GM08714 (cell line): ENCODE data around the gene TAF11L14.
"Not testable (repeated sequence)": the region's sequence is repeated elsewhere in the genome, so short reads cannot be mapped to it uniquely, and the experiment has no call there.

Experiments
- H3K4me3 ChIP-seq: fragments of 200-500 bp; sonication (Bioruptor generic); 2 replicates; pipeline ENCODE4 v1.5.1; 2014; ENCODE audit warnings: mild to moderate bottlenecking, low read length, inconsistent platforms
- ZNF274 ChIP-seq: IDR thresholded peaks from 2 replicates; pipeline ENCODE4 v1.6.1; 2012; ENCODE audit warnings: mild to moderate bottlenecking, low read depth, low read length

The TAF11L14 gene

GRCh38 chr5:17634160-17634559 lies at the start of gene TAF11L14:
TAF11L14 (plus strand) TSS chr5:17634460.
- no peak for TF ChIP-seq ZNF274
- H3K4me3 ChIP-seq: no peak within 1 kb of the TSS

- not testable (repeated sequence) for H3K4me3 ChIP-seq
Observed at GRCh38 chr5:17585658-17586057, 48.6 kb upstream of the TAF11L14 start, which contains the start of gene TAF11L7. TAF11L7 (minus strand) TSS chr5:17585758.

DNA sequence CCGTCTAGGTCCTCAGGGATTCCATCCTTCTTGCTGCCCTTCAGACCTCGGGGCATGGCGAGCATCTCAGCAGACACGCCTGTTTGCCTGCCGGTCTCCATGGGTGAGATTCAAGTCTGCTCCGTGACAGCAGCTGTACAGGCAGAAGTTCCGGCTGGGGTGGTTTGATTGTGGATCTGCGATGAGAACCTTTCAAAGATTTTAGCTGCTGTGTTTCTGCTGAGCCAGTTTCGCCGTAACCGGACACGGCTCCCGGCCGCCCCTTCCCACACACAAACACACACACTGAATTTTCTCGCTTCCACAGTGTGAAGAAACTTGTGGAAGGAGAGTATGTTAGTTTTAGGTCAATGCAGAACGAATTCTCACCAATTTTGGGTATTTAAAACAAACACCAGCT lies 43.4 kb upstream of the TAF11L14 start, which contains the start of gene TAF11L8:
TAF11L8 (minus strand) TSS at position 101 of the 400 bp plus-strand sequence.
- H3K4me3 ChIP-seq: not testable (repeated sequence)

- H3K4me3 ChIP-seq: not testable (repeated sequence)
Observed at GRCh38 chr5:17594255-17594654, 40.0 kb upstream of the TAF11L14 start, which contains the start of gene TAF11L9. TAF11L9 (minus strand) TSS chr5:17594394.

- H3K4me3 ChIP-seq: not testable (repeated sequence)
Observed at GRCh38 chr5:17597728-17598127, 36.5 kb upstream of the TAF11L14 start, which contains the start of gene TAF11L10. TAF11L10 (minus strand) TSS chr5:17597828.

DNA sequence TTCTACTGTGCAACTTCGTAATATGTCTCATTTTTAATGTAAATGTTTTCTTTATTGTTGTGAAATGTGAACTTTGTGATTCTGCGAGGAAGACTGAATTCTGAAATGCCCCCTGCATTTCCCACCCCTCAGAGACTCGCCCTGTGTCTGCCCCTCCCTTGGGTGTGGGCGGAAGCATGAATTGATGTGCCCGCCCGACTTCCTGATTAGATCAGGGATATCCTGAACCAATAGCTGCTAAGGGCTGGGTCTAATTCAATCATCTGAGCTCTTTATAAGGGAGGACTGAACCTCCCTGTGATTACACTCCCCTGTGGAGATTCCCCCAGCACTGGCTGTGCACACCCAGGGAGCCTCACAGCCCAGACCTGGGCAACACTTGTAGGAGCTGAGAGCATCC lies 30.4 kb upstream of the TAF11L14 start, which contains the start of gene TAF11L11:
TAF11L11 (plus strand) TSS at position 304 of the 400 bp plus-strand sequence.
- not testable (repeated sequence) for H3K4me3 ChIP-seq

- H3K4me3 ChIP-seq: no peak overlapping the region
- TF ChIP-seq ZNF274: no peak
Observed at GRCh38 chr5:17604951-17605350, 29.3 kb upstream of the TAF11L14 start.

DNA sequence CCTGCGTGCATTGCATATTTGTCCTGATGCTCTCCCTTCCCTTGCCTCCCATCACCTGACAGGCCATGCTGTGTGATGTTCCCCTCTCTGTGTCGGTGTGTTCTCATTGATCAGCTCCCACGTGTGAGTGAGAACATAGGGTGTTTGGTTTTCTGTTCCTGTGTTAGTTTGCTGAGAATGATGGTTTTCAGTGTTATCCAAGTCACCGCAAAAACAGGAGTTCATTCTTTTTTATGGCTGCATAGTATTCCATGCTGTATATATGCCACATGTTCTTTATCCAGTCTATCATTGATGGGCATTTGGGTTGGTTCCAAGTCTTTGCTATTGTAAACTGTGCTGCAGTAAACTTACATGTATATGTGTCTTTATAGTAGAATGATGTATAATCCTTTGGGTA lies 26.8 kb upstream of the TAF11L14 start:
- not testable (repeated sequence) for H3K4me3 ChIP-seq

- not testable (repeated sequence) for H3K4me3 ChIP-seq
Observed at GRCh38 chr5:17610092-17610491, 24.2 kb upstream of the TAF11L14 start, which contains the start of gene TAF11L12. TAF11L12 (plus strand) TSS chr5:17610392.

GRCh38 chr5:17614872-17615605 lies 19.2 kb upstream of the TAF11L14 start:
- no peak for TF ChIP-seq ZNF274
- H3K4me3 ChIP-seq: no peak overlapping the region

DNA sequence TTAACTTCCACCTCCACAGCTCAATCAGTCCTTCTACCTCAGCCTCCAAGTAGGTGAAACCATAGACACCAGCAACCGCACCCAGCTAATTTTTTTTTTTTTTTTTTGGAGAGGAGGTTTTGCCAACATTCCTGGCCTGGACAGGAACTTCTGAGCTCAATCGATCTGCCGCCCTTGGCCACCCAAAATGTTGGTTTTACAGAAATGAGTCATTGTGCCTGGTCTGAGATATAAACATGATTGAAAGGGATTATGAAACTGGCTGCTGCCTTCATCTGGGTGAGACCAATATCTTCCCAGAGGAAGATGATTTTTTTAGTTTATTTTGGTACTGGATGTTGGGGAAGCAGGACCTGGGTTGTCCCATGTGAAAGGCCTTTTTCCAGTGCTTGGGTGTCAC lies 14.9 kb upstream of the TAF11L14 start:
- TF ChIP-seq ZNF274: no peak
- H3K4me3 ChIP-seq: no peak overlapping the region

GRCh38 chr5:17620627-17621026 lies 13.6 kb upstream of the TAF11L14 start:
- no peak overlapping the region for H3K4me3 ChIP-seq
- no peak for TF ChIP-seq ZNF274

- no peak overlapping the region for H3K4me3 ChIP-seq
Observed at GRCh38 chr5:17625686-17626085, 8.6 kb upstream of the TAF11L14 start.

GRCh38 chr5:17631788-17632187 lies 2.5 kb upstream of the TAF11L14 start, which contains the start of gene TAF11L13:
TAF11L13 (plus strand) TSS chr5:17632088.
- H3K4me3 ChIP-seq: not testable (repeated sequence)

More at GRCh38 chr5:17625686-17626085, 8.6 kb upstream of the TAF11L14 start:
- TF ChIP-seq ZNF274: no peak

GRCh38 chr5:17649232-17649631 lies 15.0 kb downstream of the TAF11L14 start:
- not testable (repeated sequence) for H3K4me3 ChIP-seq

GRCh38 chr5:17655201-17655759 lies 21.0 kb downstream of the TAF11L14 start:
- H3K4me3 ChIP-seq: not testable (repeated sequence)
